ENCODE measurements around the gene TMEM203.
A peak's percentile ranks its signal among the peaks of the same experiment; 100 is the strongest.

The TMEM203 gene

GRCh38 chr9:137164370-137165249 is 40.8 kb downstream of the TMEM203 start:
- DNase-seq (ENCODE audit: low read depth), result no peak

GRCh38 chr9:137163805-137164204 is 41.6 kb downstream of the TMEM203 start:
- DNase-seq (ENCODE audit: low read depth), result no peak

DNA sequence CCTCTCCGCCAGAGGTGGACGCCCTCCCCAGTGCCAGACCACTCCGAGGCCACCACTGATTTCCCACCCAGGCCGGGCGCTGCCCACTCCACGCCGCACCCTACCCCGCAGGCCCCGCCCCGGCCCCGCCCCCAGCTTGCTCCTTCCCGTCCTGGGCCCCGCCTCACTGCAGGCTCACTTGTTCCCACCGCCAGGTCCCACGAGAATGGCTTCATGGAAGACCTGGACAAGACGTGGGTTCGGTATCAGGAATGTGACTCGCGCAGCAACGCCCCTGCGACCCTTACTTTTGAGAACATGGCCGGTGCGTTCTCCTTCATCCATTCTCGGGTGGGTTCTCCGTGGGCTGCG is 42.1 kb downstream of the TMEM203 start:
- no peak for DNase-seq (ENCODE audit: low read depth)

GRCh38 chr9:137162505-137163364 is 42.7 kb downstream of the TMEM203 start:
- DNase-seq (ENCODE audit: low read depth), result no peak

DNA sequence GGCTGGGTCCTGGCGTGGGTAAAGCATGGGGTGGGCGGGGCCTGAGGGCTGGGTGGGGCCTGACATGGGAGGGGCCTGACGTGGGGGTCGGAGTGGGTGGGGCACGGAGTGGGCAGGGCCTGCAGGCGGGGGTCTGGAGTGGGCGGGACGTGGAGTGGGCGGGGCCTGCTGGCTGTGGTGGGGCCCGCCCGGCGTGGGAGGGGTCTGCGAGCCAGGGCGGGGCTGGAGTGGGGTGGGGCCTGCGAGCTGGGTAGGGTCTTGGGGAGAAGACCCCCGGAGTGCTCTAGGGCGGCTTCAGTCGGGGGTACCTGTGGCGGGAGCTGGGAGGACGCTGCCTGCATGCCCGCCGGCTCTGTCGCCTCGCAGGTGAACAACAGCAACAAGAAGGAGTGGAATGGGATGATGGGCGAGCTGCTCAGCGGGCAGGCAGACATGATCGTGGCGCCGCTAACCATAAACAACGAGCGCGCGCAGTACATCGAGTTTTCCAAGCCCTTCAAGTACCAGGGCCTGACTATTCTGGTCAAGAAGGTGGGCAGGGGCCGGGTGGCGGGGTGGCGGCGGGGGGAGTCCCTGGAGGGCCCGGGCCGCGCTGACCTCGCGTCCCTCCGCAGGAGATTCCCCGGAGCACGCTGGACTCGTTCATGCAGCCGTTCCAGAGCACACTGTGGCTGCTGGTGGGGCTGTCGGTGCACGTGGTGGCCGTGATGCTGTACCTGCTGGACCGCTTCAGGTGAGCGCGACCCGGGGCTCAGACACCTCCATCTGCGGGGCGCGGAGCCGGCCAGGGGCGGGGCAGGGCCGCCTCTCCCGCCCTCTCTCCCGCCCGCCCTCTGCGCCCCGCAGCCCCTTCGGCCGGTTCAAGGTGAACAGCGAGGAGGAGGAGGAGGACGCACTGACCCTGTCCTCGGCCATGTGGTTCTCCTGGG is 43.6 kb downstream of the TMEM203 start:
- DNase-seq (ENCODE audit: low read depth), result no peak

- no peak for DNase-seq (ENCODE audit: low read depth)
Measured at GRCh38 chr9:137160716-137161557, 44.5 kb downstream of the TMEM203 start.

DNA sequence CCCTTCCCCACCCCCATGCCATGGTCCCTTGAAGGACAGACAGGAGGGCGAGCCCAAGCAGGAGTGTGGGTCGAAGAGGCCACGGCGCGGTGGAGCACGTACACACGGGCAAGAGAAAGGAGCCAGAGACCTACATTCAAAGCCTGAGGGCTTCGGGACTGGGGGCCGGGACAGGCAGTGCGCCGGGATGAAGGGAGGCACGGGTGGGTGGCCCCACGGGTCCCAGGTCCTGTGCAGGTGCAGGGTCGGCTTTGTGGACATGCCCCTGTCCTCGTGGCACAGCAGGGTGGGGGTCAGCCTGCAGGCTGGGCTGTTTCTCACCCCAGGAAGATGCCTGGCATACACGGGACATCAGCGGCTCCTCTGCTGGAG is 45.4 kb downstream of the TMEM203 start:
- no peak for DNase-seq (ENCODE audit: low read depth)

GRCh38 chr9:137159105-137160053 is 46.1 kb downstream of the TMEM203 start:
- no peak for DNase-seq (ENCODE audit: low read depth)

DNA sequence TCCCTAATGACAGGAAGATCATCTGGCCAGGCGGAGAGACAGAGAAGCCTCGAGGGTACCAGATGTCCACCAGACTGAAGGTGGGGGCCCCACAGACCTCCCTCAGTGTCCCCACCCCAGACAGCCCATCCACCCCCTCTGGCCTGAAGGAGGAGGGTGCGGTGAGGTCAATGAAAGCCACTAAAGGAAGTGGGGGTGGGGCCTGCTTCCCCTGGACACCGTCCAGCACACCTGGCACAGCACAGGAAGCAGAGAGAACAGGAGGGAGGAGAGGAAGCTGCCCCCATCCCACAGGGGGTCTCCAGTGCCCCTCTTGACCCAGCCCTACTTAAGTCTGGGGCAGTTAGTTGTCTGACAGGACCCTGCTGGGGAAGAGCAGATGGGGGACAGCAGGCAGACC is 46.8 kb downstream of the TMEM203 start:
- DNase-seq (ENCODE audit: low read depth), result no peak

DNA sequence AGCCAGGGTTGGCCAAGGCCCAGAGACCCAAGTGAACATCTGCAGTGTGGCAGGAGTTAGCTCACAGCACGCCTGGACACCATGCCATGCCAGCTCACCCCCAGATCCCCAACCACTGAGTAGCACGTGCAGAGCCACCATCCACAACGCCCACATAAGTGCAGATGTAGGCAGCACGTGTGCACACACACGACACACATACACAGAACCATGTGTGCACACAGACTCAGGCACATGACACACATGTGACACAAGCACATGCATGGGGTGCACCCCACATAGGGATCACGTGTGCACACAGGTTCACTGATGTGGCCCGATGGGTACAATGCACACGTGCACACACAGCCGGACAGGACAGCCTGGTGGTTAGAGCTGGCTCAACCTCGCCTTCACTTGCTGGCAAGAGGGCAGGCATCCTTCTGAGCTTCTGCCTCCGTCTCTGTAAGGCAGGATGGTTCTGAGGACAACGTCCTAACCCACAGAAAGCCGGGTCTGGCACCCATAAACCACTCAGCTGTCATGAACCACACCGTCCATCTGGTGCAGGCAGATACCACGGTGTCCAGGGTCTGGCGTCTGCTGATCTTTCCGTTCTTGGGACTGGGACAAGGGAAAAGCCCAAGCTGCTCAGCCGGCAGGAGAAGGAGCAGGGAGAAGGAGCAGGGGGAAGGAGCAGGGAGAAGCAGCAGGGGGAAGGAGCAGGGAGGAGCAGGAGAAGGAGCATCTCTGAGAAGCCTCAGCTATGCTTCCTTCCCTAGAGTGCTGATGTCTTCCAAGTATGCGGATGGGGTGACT is 47.6 kb downstream of the TMEM203 start:
- peak; percentile 45 for DNase-seq (ENCODE audit: low read depth)

GRCh38 chr9:137156567-137157375 is 48.7 kb downstream of the TMEM203 start:
- peak; percentile 73 for DNase-seq (ENCODE audit: low read depth)

Data from CMK (cell line).